BJ (cell line): Measurements from ENCODE around the gene PCNX4. TPM values are rescaled to one million over a fixed set of nuclear protein-coding genes. Genes with fewer than 3 reads are reported as not detected.

Experiments used
- CTCF ChIA-PET: fragments of 350-600 bp; formaldehyde crosslinking; extraction: SDS; loops from one replicate; lab custom pipeline; 2021; ENCODE audit warnings: antibody characterized with exemption, inconsistent platforms; lab: Yijun Ruan, JAX
- POLR2A ChIA-PET: fragments of 300-600 bp; sonication (Branson Sonifier 250); formaldehyde crosslinking; extraction: SDS; loops from one replicate; lab custom pipeline; 2021; ENCODE audit warnings: antibody characterized with exemption; lab: Charles Lee
- DNase-seq: peaks from one replicate; pipeline ENCODE4 v3.0.0-alpha.2; 2011; ENCODE audit warnings: low read depth
- H3K27me3 ChIP-seq: 2 replicates; pipeline ENCODE4 v1.6.0; 2011; ENCODE audit warnings: low read length; ENCODE audit not compliant: control insufficient read depth, insufficient read depth
- H3K36me3 ChIP-seq: 2 replicates; pipeline ENCODE4 v1.5.1; 2011; ENCODE audit warnings: low read length; ENCODE audit not compliant: control insufficient read depth, insufficient read depth
- H3K4me3 ChIP-seq: 2 replicates; pipeline ENCODE4 v1.5.1; 2011; ENCODE audit warnings: low read depth, mild to moderate bottlenecking, control low read depth, low read length
- CTCF ChIP-seq: IDR thresholded peaks from 2 replicates; pipeline ENCODE4 v1.5.1; 2011; ENCODE audit warnings: low read depth, mild to moderate bottlenecking, control low read depth, inconsistent platforms, low read length, moderate library complexity; ENCODE audit not compliant: insufficient read depth
- polyA plus RNA-seq: library from polyadenylated mRNA; depleted of rRNA; stranded (reverse); fragments of >200 nt; gene quantifications from 2 replicates; pipeline ENCODE4 v1.2.3, GENCODE V29; 2011

The PCNX4 gene
- polyA plus RNA-seq, 1 experiment: 22.0 TPM

DNA sequence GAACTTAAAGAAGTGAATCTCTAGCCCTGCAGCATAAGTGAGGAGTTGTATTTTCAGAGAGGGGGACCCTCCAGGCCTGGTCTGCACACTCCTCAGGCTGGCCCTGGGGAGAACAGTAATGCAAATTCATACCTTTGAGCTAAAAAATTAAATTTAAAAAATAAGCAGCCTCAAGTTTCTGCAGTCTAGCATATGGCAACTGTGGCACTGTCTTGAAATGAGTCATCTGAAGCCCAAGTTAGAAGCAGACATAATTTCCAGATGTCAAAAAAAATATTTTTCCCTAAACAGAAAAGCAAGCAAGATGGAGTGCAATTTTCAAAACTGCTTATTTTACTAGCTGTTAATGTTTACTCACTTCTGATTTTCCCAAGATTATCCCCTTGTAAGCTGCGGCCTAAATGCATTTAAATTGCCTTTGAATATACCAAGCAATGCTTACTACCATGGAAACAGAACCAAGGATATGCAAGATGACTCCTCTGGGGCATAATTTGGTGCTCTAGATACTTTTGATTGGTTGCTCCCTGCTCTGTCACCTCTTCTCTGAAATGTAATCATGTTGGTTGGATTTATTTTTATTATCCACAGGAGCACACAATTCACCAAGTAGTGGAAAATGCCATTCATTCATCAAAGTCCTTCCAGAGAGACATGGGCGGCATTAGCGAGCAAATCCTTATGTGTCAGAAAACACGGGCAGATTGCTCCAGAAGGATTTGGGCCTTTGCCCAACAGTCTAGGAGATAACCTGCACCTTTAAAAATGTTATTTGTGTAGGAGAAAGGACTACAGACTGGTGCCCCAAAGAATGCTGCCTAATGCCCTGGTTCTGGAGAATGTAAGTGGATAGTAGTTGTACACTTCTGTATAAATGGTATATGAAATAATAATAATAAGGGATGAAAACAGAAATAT is 98.5 kb downstream of the PCNX4 start:
- no peak overlapping the region for H3K4me3 ChIP-seq
- ChIA-PET POLR2A (no interaction called here), CTCF (interaction anchor here (0.7 to 10.3 kb wide), 2 partner anchors 131 to 226 kb away, joined by 3 to 184 read pairs; no protein-coding TSS in a partner anchor)
- no peak for TF ChIP-seq CTCF
- no peaks in the 10 kb centered on the region for H3K36me3 ChIP-seq
- no peaks in the 10 kb centered on the region for H3K27me3 ChIP-seq
- no peak for DNase-seq

DNA sequence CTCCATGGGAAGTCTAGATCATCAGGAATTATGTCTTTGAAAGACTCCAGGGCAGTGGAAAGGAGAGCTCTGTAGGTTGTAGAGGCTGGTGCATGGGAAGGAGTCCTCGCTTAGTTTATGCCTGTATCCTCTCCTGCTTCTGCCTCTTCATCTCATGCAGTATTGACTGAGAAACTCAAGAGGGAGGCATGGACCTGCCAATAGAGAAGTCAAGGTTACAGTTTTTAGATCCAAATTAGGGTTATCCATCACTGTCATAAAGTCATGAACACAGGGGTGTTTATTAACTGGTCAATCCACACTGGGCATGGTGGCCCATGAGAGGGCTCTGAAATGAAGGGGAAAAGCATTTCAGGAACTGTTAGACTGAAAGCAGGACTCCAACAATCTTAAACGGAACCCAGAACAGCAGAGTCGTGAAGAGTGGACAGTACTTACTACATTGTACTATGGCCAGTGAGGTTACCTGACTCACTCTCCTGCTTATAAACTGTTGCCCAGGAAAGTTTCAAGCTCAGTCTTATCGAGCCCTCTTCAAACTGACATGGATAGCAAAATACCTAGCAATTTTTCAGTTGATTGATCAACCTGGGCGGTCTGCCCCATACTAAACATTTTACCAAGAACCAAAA is 103.6 kb downstream of the PCNX4 start:
- no peak for TF ChIP-seq CTCF
- ChIA-PET CTCF (no interaction called here), POLR2A (no interaction called here)
- no peak for DNase-seq
- H3K27me3 ChIP-seq: no peaks in the 10 kb centered on the region
- H3K36me3 ChIP-seq: no peaks in the 10 kb centered on the region
- no peak overlapping the region for H3K4me3 ChIP-seq

DNA sequence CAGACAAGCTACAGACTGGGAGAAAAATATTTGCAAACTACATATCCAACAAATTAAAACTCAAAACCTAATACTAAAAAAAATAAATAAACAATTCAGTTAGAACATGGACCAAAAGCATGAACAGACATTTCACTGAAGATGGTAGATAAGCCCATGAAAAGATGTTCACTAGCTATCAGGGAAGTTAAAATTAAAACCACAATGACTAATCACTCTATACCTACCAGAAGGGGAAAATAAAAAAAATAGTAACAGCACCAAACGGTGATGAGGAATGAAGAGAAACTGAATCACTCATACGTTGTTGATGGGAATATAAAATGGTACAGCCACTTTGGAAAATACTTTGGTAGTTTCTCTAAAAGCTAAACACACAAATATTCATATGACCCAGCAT is 104.6 kb downstream of the PCNX4 start:
- CTCF ChIA-PET: interaction anchor here (0.8 kb wide), 1 partner anchor 232 kb away, joined by 3 read pairs; no protein-coding TSS in a partner anchor
- no peak for TF ChIP-seq CTCF
- no peak for DNase-seq
- Histone ChIP-seq H3K4me3 (no peak overlapping the region), H3K36me3 (no peaks in the 10 kb centered on the region), H3K27me3 (no peaks in the 10 kb centered on the region)
- POLR2A ChIA-PET: interaction anchor here (0.6 kb wide), 1 partner anchor 593 kb away, joined by 3 read pairs; no protein-coding TSS in a partner anchor

- DNase-seq: no peak
Observed at GRCh38 chr14:60197629-60198303, 106.0 kb downstream of the PCNX4 start.

More at GRCh38 chr14:60197629-60198303, 106.0 kb downstream of the PCNX4 start:
- no peak for TF ChIP-seq CTCF
- no peak overlapping the region for H3K4me3 ChIP-seq
- CTCF ChIA-PET: interaction anchor here (1.1 kb wide), 1 partner anchor 13 kb away, joined by 7 read pairs; no protein-coding TSS in a partner anchor
- POLR2A ChIA-PET: no interaction called here
- no peaks in the 10 kb centered on the region for H3K36me3 ChIP-seq
- H3K27me3 ChIP-seq: no peaks in the 10 kb centered on the region
